ENCODE results near the gene NRIP3.

GRCh38 chr11:8988329-8989234, 15.2 kb downstream of the NRIP3 start:
- TF ChIP-seq CTCF (IDR thresholded peaks at IDR 0.05) (no peak), POLR2A (IDR thresholded peaks at IDR 0.05) (no peak)
